AG04450 (cell line): ENCODE measurements around the gene TUBGCP5. TPM values are rescaled to one million over a fixed set of nuclear protein-coding genes. Genes with fewer than 3 reads are reported as not detected.

ENCODE experiments used
- CTCF ChIA-PET: fragments of 300-600, 350-600 bp; formaldehyde crosslinking; extraction: SDS; loops from one replicate; lab custom pipeline; 2022; ENCODE audit warnings: antibody characterized with exemption, inconsistent platforms; lab: Charles Lee
- POLR2A ChIA-PET: fragments of 350-600 bp; formaldehyde crosslinking; extraction: SDS; loops from one replicate; lab custom pipeline; 2021; ENCODE audit warnings: antibody characterized with exemption, inconsistent platforms; lab: Yijun Ruan, JAX
- DNase-seq: peaks from one replicate; pipeline ENCODE4 v3.0.0-alpha.2; 2011; ENCODE audit warnings: low read depth, low spot score
- H3K27ac ChIP-seq: one replicate; pipeline ENCODE4 v1.5.1; 2012; ENCODE audit warnings: low read depth, low read length, control low read depth
- H3K27me3 ChIP-seq: one replicate; pipeline ENCODE4 v1.6.0; 2012; ENCODE audit warnings: low read length; ENCODE audit not compliant: control insufficient read depth, insufficient read depth
- H3K4me3 ChIP-seq: 2 replicates; pipeline ENCODE4 v1.5.1; 2011; ENCODE audit warnings: mild to moderate bottlenecking, low read depth, low read length, control low read depth
- H3K9me3 ChIP-seq: 2 replicates; pipeline ENCODE4 v1.5.1; 2012; ENCODE audit warnings: low read length; ENCODE audit not compliant: control insufficient read depth, insufficient read depth
- polyA plus RNA-seq: library from polyadenylated mRNA; depleted of rRNA; stranded (reverse); fragments of >200 nt; gene quantifications from 2 replicates; pipeline ENCODE4 v1.2.3, GENCODE V29; 2011
- TF ChIP-seq, protein P1 (sequence below): IDR thresholded peaks from 2 replicates; pipeline ENCODE4 v1.5.1; 2011; ENCODE audit warnings: low read depth, low read length, control low read depth, inconsistent platforms

TUBGCP5 gene
- polyA plus RNA-seq, 1 experiment: 15.7 TPM

DNA sequence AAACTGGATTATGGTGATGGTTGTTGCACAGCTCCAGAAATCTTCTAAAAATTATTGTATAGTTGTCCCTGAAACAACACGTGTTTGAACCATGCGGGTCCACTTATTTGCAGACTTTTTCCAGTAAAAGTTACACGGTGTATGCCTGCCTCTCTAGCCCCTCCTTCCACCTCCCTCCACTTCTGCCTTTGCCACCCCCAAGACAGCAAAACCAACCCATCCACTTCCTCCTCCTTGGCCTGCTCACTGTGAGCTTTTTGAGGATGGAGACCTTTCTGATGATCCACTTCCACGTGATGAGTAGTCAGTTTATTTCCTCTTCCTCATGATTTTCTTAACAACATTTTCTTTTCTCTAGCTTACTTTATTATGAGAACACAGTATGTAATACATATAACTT is 64.6 kb downstream of the TUBGCP5 start:
- ChIA-PET POLR2A (no interaction called here), CTCF (no interaction called here)
- Histone ChIP-seq H3K9me3 (peaks cover 8% of the 10 kb centered on the region; the same call in 1 of the 2 replicates), H3K27me3 (no peaks in the 10 kb centered on the region), H3K27ac (no peak overlapping the region), H3K4me3 (no peak overlapping the region)
- TF ChIP-seq, protein P1, sequence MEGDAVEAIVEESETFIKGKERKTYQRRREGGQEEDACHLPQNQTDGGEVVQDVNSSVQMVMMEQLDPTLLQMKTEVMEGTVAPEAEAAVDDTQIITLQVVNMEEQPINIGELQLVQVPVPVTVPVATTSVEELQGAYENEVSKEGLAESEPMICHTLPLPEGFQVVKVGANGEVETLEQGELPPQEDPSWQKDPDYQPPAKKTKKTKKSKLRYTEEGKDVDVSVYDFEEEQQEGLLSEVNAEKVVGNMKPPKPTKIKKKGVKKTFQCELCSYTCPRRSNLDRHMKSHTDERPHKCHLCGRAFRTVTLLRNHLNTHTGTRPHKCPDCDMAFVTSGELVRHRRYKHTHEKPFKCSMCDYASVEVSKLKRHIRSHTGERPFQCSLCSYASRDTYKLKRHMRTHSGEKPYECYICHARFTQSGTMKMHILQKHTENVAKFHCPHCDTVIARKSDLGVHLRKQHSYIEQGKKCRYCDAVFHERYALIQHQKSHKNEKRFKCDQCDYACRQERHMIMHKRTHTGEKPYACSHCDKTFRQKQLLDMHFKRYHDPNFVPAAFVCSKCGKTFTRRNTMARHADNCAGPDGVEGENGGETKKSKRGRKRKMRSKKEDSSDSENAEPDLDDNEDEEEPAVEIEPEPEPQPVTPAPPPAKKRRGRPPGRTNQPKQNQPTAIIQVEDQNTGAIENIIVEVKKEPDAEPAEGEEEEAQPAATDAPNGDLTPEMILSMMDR: no peak
- DNase-seq: no peak

DNA sequence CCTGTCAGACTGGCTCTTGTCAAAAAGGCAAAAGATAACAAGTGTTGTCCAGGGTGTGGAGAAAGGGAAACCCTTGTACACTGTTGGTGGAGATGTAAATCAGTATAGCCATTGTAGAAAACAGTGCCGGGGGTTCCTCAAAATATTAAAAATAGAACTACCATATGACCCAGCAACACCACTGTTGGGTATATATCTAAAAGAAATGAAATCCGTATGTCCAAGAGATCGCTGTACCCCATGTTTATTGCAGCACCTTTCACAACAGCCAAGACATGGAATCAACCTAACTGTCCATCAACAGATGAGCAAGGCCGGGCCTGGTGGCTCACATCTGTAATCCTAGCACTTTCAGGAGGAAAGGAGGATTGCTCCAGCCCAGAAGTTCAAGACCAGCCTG is 65.4 kb downstream of the TUBGCP5 start:
- ChIA-PET CTCF (no interaction called here), POLR2A (no interaction called here)
- TF ChIP-seq, protein P1: no peak
- H3K27me3 ChIP-seq: no peaks in the 10 kb centered on the region
- H3K9me3 ChIP-seq: peaks cover 8% of the 10 kb centered on the region; the same call in 1 of the 2 replicates
- H3K27ac ChIP-seq: no peak overlapping the region
- no peak overlapping the region for H3K4me3 ChIP-seq
- DNase-seq: no peak

DNA sequence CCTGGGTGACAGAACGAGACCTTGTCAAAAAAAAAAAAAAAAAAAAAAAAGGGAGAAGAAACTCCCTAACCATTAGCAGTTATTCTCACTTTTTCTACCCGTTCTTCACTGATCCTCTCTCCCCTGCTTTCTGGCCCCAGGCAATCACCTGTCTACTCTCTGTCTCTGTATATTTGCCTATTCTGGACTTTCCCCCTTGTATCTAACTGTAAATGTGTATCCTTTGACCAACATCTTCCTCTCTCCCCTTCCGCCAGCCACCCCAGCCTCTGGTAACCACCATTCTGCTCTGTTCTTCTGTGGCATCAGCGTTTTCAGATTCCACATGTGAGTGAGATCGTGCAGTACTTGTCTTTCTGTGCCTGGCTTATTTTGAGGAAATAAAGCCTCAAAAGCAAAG is 66.1 kb downstream of the TUBGCP5 start:
- Histone ChIP-seq H3K9me3 (peaks cover 8% of the 10 kb centered on the region; the same call in 1 of the 2 replicates), H3K27me3 (no peaks in the 10 kb centered on the region), H3K4me3 (no peak overlapping the region), H3K27ac (no peak overlapping the region)
- no peak for DNase-seq
- CTCF ChIA-PET: no interaction called here
- POLR2A ChIA-PET: no interaction called here
- TF ChIP-seq, protein P1: no peak

DNA sequence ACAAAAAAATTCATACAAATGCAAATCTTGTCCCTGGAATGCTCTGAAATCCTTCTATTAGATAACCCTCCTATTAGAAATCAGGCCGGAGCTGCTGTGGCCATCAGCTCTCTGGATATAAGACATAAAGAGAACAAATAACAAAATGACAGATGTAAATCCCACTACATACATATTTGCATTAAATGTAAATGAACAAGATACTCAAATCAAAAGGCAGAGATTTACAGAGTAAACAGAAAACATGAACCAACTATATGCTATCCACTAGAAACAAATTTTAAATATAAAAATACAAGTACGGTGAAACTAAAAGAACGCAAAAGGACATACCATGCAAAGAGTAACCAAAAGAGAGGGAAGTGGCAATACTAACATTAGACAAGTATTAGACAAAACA is 69.9 kb downstream of the TUBGCP5 start:
- POLR2A ChIA-PET: no interaction called here
- TF ChIP-seq, protein P1: no peak
- Histone ChIP-seq H3K27me3 (no peaks in the 10 kb centered on the region), H3K4me3 (no peak overlapping the region), H3K27ac (no peak overlapping the region), H3K9me3 (peaks cover 8% of the 10 kb centered on the region; the same call in 1 of the 2 replicates)
- CTCF ChIA-PET: no interaction called here
- no peak for DNase-seq

DNA sequence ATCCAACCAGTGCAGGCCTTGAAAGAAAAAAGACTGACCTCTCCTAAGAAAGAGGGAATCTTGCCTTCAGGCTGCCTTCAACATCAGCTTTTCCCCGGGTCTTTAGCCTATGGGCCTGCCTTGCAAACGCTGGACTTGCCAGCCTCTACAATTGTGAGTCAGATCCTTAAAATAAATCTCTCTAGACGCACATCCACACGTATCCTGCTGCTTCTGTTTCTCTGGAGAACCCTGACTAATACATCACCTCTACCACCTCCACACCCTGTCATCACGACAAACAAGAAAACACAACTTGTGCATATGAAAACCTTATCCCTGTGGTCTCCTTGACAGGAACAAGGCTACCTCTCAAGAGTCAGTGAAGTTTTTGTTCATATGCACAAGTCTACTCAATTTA is 71.0 kb downstream of the TUBGCP5 start:
- no peak overlapping the region for H3K4me3 ChIP-seq
- TF ChIP-seq, protein P1: no peak
- CTCF ChIA-PET: no interaction called here
- POLR2A ChIA-PET: no interaction called here
- peak overlapping the region; percentile 12 for H3K27ac ChIP-seq
- peaks cover 8% of the 10 kb centered on the region; the same call in 1 of the 2 replicates for H3K9me3 ChIP-seq
- no peaks in the 10 kb centered on the region for H3K27me3 ChIP-seq
- peak; percentile 78 for DNase-seq
